SK-N-SH treated with all-trans-retinoic acid at 6 μM for 48 hours (cell line): Measurements from ENCODE around the gene KNDC1.

Experiments used
- ATAC-seq: fragments of 200-7000 bp; cut with Tn5 transposase; 3 replicates; pipeline ENCODE4 v1.9.1; 2020; ENCODE audit warnings: mild to moderate bottlenecking, moderate library complexity
- BACH2 ChIP-seq: fragments of 250-450 bp; sonication (Bioruptor Pico); IDR thresholded peaks from 2 replicates; pipeline ENCODE4 v1.9.0; 2021; ENCODE audit warnings: mild to moderate bottlenecking, borderline replicate concordance
- CSDC2 ChIP-seq: fragments of 250-450 bp; sonication (Bioruptor Pico); IDR thresholded peaks from 2 replicates; pipeline ENCODE4 v1.5.0; 2020; ENCODE audit warnings: mild to moderate bottlenecking, moderate library complexity
- ESRRG ChIP-seq: fragments of 250-450 bp; sonication (Bioruptor Pico); IDR thresholded peaks from 2 replicates; pipeline ENCODE4 v1.6.1; 2021; ENCODE audit warnings: mild to moderate bottlenecking
- ISL1 ChIP-seq: fragments of 250-450 bp; sonication (Bioruptor Pico); IDR thresholded peaks from 2 replicates; pipeline ENCODE4 v2.1.2; 2022; ENCODE audit warnings: mild to moderate bottlenecking, moderate library complexity
- OSR1 ChIP-seq: fragments of 250-450 bp; sonication (Bioruptor Pico); IDR thresholded peaks from 2 replicates; pipeline ENCODE4 v1.8.0; 2022; ENCODE audit warnings: moderate library complexity, mild to moderate bottlenecking, inconsistent platforms
- PPARA ChIP-seq: fragments of 250-450 bp; sonication (Bioruptor Pico); IDR thresholded peaks from 2 replicates; pipeline ENCODE4 v1.5.0; 2020; ENCODE audit warnings: mild to moderate bottlenecking, borderline replicate concordance
- RARB ChIP-seq: fragments of 250-450 bp; sonication (Bioruptor Pico); IDR thresholded peaks from 2 replicates; pipeline ENCODE4 v1.8.0; 2021; ENCODE audit warnings: mild to moderate bottlenecking, moderate library complexity
- SNAI2 ChIP-seq: fragments of 250-450 bp; sonication (Bioruptor Pico); IDR thresholded peaks from 2 replicates; pipeline ENCODE4 v1.5.0; 2020; ENCODE audit warnings: mild to moderate bottlenecking, moderate library complexity
- TCF4 ChIP-seq: fragments of 250-450 bp; sonication (Bioruptor Pico); IDR thresholded peaks from 2 replicates; pipeline ENCODE4 v1.8.0; 2021; ENCODE audit warnings: mild to moderate bottlenecking, moderate library complexity, borderline replicate concordance
- TOX ChIP-seq: fragments of 250-450 bp; sonication (Bioruptor Pico); IDR thresholded peaks from 2 replicates; pipeline ENCODE4 v1.8.0; 2021; ENCODE audit warnings: mild to moderate bottlenecking, moderate library complexity, borderline replicate concordance
- ZFP3 ChIP-seq: fragments of 250-450 bp; sonication (Bioruptor Pico); IDR thresholded peaks from 2 replicates; pipeline ENCODE4 v1.5.0; 2020; ENCODE audit warnings: mild to moderate bottlenecking, moderate library complexity
- ZFP30 ChIP-seq: fragments of 450-650 bp; formaldehyde crosslinking; IDR thresholded peaks from 2 replicates; pipeline ENCODE4 v1.5.0; 2022; ENCODE audit warnings: mild to moderate bottlenecking, moderate library complexity
- ZNF565 ChIP-seq: fragments of 450-650 bp; formaldehyde crosslinking; conservative IDR thresholded peaks from 2 replicates; pipeline ENCODE4 v1.5.0; 2020; ENCODE audit warnings: low read depth, mild to moderate bottlenecking, moderate library complexity
- ZNF70 ChIP-seq: fragments of 450-650 bp; formaldehyde crosslinking; IDR thresholded peaks from 2 replicates; pipeline ENCODE4 v1.5.0; 2020; ENCODE audit warnings: mild to moderate bottlenecking, moderate library complexity
- ZNF8 ChIP-seq: fragments of 450-650 bp; formaldehyde crosslinking; IDR thresholded peaks from 2 replicates; pipeline ENCODE4 v1.5.0; 2020; ENCODE audit warnings: mild to moderate bottlenecking, moderate library complexity
- TF ChIP-seq, protein P1 (sequence below): fragments of 250-450 bp; sonication (Bioruptor Pico); IDR thresholded peaks from 2 replicates; pipeline ENCODE4 v1.5.1; 2021; ENCODE audit warnings: mild to moderate bottlenecking, moderate library complexity
- TF ChIP-seq, protein P2 (sequence below): fragments of 250-450 bp; sonication (Bioruptor Pico); IDR thresholded peaks from 2 replicates; pipeline ENCODE4 v1.5.0; 2020; ENCODE audit warnings: mild to moderate bottlenecking, moderate library complexity
- TF ChIP-seq, protein P3 (sequence below): fragments of 250-450 bp; sonication (Bioruptor Pico); IDR thresholded peaks from 2 replicates; pipeline ENCODE4 v1.8.0; 2020; ENCODE audit warnings: mild to moderate bottlenecking, moderate library complexity, borderline replicate concordance
- TF ChIP-seq, protein P4 (sequence below): fragments of 250-450 bp; sonication (Bioruptor Pico); IDR thresholded peaks from 2 replicates; pipeline ENCODE4 v1.8.0; 2021; ENCODE audit warnings: low read depth, mild to moderate bottlenecking, moderate library complexity, borderline replicate concordance

KNDC1 gene

DNA sequence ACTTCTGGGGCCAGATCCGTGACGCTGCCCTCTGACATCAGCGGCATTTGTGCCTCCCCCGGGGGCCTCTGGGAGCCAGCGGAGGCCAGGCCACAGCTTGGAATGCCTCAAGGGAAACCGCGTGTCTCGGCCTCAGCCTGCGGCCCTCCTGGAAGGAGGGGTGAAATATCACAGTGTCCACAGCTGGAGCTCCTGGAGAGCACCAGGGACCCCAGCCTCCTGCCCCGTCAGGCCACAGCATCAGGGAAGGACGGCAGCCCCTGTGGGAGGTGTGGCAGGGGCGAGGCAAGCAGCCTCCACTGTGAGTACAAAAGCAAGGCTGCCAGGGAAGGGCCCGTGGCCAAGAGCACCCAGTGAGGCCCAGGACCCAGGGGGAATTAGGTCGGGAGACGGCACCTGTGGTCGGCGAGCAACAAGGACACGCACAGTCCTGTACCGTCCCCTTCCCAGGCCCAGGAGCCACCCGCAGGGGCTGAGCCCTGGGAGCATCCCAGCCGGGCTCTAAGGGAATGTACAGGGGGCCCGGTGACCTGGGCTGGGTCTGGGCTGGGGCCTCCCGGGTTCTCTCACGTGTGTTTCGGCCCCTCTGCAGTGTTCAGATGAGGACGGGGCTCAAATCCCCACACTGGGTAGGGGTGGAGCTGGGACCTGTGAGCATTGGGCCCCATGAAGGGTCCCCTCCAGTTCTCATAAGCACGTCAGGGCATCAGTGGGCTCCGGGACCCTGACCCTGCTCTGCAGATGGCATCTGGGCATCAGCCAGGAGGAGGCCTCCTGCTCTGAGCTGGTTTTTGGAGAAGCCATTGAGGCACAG, 18.7 kb upstream of the KNDC1 start:
- TF ChIP-seq PPARA (CRISPR knock-in tag): no peak
- TF ChIP-seq, protein P1, sequence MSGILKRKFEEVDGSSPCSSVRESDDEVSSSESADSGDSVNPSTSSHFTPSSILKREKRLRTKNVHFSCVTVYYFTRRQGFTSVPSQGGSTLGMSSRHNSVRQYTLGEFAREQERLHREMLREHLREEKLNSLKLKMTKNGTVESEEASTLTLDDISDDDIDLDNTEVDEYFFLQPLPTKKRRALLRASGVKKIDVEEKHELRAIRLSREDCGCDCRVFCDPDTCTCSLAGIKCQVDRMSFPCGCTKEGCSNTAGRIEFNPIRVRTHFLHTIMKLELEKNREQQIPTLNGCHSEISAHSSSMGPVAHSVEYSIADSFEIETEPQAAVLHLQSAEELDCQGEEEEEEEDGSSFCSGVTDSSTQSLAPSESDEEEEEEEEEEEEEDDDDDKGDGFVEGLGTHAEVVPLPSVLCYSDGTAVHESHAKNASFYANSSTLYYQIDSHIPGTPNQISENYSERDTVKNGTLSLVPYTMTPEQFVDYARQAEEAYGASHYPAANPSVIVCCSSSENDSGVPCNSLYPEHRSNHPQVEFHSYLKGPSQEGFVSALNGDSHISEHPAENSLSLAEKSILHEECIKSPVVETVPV (CRISPR knock-in tag): no peak
- TF ChIP-seq OSR1 (CRISPR knock-in tag): no peak
- TF ChIP-seq ZFP3 (CRISPR knock-in tag): no peak
- no peak for TF ChIP-seq TCF4 (CRISPR knock-in tag)
- TF ChIP-seq ZNF8 (CRISPR knock-in tag): no peak
- TF ChIP-seq TOX (CRISPR knock-in tag): no peak
- TF ChIP-seq, all 23 proteins: peak for 0
- no peak for ATAC-seq

DNA sequence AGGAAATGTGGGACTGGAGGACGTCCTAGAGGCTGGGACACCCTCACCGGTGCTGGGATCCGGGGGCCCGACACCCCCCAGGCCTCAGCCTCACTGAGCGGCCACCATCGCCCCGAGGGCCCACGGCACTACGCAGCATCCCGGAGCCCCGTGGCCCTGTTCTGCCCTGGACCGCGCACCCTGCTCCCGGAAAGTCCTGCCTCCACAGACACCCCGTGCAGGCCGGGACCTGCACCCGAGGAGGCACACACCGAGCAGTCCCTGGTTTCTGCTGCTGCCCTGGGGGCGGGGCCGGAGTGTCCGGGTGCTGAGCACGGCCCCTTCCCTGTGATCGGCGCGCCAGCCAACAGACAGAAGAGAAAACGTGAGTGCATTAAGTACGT, 18.1 kb upstream of the KNDC1 start:
- TF ChIP-seq, protein P2, sequence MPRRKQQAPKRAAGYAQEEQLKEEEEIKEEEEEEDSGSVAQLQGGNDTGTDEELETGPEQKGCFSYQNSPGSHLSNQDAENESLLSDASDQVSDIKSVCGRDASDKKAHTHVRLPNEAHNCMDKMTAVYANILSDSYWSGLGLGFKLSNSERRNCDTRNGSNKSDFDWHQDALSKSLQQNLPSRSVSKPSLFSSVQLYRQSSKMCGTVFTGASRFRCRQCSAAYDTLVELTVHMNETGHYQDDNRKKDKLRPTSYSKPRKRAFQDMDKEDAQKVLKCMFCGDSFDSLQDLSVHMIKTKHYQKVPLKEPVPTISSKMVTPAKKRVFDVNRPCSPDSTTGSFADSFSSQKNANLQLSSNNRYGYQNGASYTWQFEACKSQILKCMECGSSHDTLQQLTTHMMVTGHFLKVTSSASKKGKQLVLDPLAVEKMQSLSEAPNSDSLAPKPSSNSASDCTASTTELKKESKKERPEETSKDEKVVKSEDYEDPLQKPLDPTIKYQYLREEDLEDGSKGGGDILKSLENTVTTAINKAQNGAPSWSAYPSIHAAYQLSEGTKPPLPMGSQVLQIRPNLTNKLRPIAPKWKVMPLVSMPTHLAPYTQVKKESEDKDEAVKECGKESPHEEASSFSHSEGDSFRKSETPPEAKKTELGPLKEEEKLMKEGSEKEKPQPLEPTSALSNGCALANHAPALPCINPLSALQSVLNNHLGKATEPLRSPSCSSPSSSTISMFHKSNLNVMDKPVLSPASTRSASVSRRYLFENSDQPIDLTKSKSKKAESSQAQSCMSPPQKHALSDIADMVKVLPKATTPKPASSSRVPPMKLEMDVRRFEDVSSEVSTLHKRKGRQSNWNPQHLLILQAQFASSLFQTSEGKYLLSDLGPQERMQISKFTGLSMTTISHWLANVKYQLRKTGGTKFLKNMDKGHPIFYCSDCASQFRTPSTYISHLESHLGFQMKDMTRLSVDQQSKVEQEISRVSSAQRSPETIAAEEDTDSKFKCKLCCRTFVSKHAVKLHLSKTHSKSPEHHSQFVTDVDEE (CRISPR knock-in tag): no peak
- TF ChIP-seq, protein P3, sequence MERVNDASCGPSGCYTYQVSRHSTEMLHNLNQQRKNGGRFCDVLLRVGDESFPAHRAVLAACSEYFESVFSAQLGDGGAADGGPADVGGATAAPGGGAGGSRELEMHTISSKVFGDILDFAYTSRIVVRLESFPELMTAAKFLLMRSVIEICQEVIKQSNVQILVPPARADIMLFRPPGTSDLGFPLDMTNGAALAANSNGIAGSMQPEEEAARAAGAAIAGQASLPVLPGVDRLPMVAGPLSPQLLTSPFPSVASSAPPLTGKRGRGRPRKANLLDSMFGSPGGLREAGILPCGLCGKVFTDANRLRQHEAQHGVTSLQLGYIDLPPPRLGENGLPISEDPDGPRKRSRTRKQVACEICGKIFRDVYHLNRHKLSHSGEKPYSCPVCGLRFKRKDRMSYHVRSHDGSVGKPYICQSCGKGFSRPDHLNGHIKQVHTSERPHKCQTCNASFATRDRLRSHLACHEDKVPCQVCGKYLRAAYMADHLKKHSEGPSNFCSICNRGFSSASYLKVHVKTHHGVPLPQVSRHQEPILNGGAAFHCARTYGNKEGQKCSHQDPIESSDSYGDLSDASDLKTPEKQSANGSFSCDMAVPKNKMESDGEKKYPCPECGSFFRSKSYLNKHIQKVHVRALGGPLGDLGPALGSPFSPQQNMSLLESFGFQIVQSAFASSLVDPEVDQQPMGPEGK (CRISPR knock-in tag): no peak
- TF ChIP-seq CSDC2 (CRISPR knock-in tag): no peak
- ATAC-seq: no peak

DNA sequence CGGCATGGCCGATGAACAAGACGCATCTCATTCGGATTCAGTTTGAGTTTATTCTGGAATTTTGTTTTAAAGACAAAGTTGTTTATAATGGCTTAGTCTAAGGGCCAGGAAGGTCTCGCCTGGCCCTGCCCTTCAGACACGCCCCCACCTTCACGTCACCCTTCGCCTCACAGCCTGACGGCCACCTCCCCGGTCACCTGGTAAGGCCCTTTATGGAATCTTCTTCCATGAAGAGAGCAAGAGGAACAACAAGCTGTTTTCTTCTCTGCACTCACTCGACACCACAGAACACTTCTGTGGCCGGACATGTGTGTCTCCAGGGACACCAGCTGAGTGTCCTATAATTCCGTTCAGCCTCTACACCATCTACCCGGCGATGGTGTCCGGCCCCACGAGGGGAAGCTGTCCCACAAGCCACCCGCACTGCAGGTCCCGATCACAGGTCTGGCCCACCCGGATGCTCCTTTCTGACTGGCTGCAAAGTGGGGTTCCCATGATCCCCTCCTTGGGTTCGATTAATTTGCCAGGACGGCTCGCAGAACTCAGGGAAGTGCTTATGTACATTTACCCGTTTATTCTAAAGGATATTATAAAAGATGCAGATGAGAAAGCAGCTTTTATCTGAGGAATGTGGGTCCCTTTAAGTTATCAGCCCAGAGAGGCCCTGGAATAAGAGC, 17.4 kb upstream of the KNDC1 start:
- ATAC-seq: no peak

DNA sequence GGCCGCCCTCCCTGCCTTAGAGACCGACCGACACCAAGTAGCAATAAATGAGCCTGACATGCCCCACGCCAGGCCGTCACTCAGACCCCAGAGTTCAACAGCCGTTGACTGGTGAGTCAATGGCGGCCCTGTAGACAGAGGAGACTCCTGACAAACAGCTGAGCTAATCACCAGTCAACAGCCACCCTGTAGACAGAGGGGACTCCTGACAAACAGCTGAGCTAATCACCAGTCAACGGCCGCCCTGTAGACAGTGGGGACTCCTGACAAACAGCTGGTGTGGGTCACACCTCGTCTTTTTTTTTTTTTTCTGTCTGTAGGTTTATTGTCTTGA, 16.9 kb upstream of the KNDC1 start:
- ATAC-seq: no peak
- TF ChIP-seq ZNF70 (CRISPR knock-in tag) (no peak), RARB (CRISPR knock-in tag) (no peak), ISL1 (no peak), ESRRG (CRISPR knock-in tag) (no peak), OSR1 (CRISPR knock-in tag) (no peak)

More for the DNA sequence above, 17.4 kb upstream of the KNDC1 start:
- no peak for TF ChIP-seq ESRRG (CRISPR knock-in tag)

DNA sequence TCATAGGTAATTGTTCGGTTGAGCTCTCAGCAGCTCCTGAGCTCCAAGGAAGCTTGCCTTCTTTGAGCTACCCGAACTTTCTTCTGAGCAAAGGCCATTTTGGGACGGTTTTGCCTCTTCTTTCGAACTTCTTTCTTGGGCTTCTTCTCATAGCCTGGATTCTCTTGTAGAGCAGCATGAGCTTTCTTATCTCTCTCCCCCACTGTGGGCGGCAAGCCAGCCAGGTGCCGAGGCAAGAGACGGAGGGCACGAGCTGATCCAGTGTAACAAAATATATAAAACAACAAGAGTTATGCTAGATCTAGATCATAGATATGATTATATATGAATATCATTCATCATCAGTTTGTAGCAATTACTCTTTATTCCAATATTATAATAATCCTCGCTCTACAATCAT, 16.5 kb upstream of the KNDC1 start:
- TF ChIP-seq BACH2 (no peak), ZFP30 (CRISPR knock-in tag) (no peak)
- ATAC-seq: no peak

DNA sequence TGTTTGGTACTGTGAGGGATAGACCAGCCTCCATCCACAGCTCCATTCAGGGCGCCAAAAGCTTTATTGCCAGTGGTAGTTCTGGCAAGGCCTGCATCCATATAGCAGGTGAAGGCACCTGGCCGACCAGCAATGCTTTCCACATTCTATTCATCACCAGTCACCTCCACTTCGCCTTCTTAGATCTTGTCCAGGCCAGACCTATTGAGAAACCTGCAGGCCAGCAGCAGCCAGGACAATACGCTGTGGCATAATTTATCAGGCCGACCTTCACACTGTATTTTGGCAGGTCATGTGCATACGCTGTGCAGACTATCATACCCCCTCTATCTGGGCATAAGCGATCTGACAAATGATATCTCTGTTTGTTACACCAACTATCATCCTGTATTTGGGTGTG, 15.2 kb upstream of the KNDC1 start:
- ATAC-seq: no peak
- TF ChIP-seq ZNF8 (CRISPR knock-in tag): no peak
- no peak for TF ChIP-seq TOX (CRISPR knock-in tag)
- TF ChIP-seq BACH2: no peak
- TF ChIP-seq, protein P3 (CRISPR knock-in tag): no peak
- no peak for TF ChIP-seq ZNF565 (CRISPR knock-in tag)
- no peak for TF ChIP-seq ZFP3 (CRISPR knock-in tag)
- TF ChIP-seq, protein P4, sequence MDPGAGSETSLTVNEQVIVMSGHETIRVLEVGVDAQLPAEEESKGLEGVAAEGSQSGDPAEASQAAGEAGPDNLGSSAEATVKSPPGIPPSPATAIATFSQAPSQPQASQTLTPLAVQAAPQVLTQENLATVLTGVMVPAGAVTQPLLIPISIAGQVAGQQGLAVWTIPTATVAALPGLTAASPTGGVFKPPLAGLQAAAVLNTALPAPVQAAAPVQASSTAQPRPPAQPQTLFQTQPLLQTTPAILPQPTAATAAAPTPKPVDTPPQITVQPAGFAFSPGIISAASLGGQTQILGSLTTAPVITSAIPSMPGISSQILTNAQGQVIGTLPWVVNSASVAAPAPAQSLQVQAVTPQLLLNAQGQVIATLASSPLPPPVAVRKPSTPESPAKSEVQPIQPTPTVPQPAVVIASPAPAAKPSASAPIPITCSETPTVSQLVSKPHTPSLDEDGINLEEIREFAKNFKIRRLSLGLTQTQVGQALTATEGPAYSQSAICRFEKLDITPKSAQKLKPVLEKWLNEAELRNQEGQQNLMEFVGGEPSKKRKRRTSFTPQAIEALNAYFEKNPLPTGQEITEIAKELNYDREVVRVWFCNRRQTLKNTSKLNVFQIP (CRISPR knock-in tag): no peak
- no peak for TF ChIP-seq ZNF70 (CRISPR knock-in tag)
- TF ChIP-seq TCF4 (CRISPR knock-in tag): no peak
- TF ChIP-seq OSR1 (CRISPR knock-in tag): no peak
- TF ChIP-seq ESRRG (CRISPR knock-in tag): no peak
- TF ChIP-seq RARB (CRISPR knock-in tag): no peak
- TF ChIP-seq SNAI2 (CRISPR knock-in tag): no peak
